GM19455 (cell line): ENCODE data around the gene ROBO2.
A peak's percentile ranks its signal among the peaks of the same experiment; 100 is the strongest.

ENCODE experiments used
- ATAC-seq: cut with Tn5 transposase; IDR thresholded peaks from one replicate; pipeline ENCODE4 v1.9.1; 2021; ENCODE audit not compliant: unreplicated experiment

Gene ROBO2

GRCh38 chr3:77248420-77248819 lies 208.5 kb downstream of the ROBO2 start:
- no peak for ATAC-seq

- no peak for ATAC-seq
Observed at GRCh38 chr3:77251136-77251535, 211.2 kb downstream of the ROBO2 start.

GRCh38 chr3:77254967-77255831 lies 215.3 kb downstream of the ROBO2 start:
- peak; percentile 71 for ATAC-seq

DNA sequence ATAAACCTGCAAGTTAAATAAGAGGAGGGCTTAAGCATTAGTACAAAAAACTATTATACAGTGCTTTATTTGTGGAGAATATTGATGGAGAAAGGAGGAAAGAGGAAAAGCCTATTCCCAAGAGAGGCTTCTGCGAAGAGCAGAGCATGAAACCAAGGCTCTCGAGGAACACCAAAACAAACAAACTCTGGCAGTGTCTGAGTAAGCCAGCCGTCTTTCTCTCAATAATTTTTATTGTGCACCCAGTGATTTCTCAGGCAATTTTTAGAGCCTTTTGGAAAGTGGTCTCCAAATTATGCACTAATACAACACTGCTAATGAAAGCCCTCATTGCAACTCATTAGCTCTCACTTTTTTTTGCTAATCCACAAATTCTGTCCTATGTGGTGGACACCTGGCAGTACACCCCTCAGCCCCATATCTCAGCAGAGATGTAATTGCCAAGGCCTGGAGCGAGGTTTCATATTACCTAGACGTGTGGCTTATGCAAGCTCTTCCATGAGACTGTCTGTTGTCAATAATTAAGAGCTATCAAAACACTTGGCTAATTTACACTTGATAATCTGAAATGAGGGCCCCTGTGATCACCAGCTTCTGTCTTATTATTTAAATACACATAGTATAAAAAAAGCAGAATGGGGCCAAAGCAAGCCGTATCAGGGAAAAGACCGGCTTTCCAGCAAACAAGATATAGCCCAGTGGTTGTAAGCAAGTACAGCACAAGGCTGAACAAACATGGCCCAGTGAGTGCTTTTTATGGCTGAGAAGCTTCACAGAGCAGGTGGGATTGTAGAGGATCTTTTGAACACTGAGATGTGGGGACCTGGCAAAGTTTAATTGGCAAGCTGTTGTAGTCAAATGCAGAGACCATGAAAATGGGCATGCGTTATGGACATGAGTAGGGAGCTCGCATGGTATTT lies 216.9 kb downstream of the ROBO2 start:
- ATAC-seq: no peak

GRCh38 chr3:77259694-77260093 lies 219.8 kb downstream of the ROBO2 start:
- no peak for ATAC-seq

DNA sequence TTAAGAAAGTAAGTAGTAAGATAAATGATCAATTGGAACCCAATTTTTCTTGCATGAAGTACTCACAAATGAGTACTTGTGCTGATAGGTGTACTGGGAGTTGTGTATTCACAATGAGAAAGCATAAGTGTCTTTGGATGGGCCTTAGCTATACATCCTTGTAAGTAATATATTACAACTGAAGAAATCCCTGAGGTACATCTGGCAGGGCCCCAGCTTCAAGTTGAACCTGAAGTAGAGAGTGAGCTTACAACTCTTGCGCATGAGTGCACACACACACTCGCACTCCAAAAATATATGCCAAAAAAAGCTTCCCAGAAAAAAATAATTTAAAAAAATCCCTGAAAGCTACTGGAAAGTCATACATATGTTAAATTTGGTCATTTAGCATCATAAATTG lies 222.5 kb downstream of the ROBO2 start:
- no peak for ATAC-seq

GRCh38 chr3:77267589-77267988 lies 227.7 kb downstream of the ROBO2 start:
- no peak for ATAC-seq

GRCh38 chr3:77271306-77271705 lies 231.4 kb downstream of the ROBO2 start:
- no peak for ATAC-seq

GRCh38 chr3:77271711-77272110 lies 231.8 kb downstream of the ROBO2 start:
- no peak for ATAC-seq

GRCh38 chr3:77279276-77279675 lies 239.4 kb downstream of the ROBO2 start:
- no peak for ATAC-seq

GRCh38 chr3:77281721-77282120 lies 241.8 kb downstream of the ROBO2 start:
- ATAC-seq: no peak

GRCh38 chr3:77283108-77283507 lies 243.2 kb downstream of the ROBO2 start:
- no peak for ATAC-seq

DNA sequence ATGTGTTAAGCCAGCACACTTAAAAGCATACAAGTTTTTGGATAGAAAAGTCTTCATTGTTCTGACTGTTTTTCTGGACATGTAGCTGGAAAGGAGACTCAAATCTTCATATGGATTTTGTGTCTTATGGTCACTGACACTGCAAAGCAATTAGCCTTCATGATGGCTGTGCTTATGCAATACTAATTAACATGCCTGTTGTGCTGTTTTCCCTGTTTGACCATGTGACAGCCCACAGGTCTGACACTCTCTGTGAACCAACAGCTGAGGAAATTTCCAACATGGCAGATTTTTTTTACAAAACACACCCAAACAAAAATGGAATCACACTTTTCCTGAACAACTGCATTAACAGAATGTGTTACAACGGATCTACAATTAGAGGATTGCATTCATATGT lies 248.4 kb downstream of the ROBO2 start:
- ATAC-seq: no peak

GRCh38 chr3:77296527-77296926 lies 256.6 kb downstream of the ROBO2 start:
- no peak for ATAC-seq

DNA sequence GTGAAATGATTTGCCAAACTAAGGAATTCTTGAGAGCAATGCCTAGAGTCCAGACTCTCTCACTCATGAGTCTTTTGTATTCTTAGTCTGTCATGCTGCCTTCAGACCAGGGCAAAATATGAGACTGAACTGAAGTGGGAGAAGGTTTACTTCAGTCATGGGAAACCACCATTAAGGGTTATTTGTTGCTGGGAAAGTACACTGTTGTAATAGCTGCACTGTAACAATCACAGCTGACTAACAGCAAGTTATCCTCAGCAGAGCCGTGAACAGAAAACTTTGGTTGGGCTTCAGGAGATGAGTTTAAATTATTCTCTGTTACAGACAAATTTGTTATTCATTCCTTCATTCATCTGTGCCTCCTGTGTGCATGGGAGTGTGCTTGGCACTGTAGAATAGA lies 258.5 kb downstream of the ROBO2 start:
- ATAC-seq: no peak

DNA sequence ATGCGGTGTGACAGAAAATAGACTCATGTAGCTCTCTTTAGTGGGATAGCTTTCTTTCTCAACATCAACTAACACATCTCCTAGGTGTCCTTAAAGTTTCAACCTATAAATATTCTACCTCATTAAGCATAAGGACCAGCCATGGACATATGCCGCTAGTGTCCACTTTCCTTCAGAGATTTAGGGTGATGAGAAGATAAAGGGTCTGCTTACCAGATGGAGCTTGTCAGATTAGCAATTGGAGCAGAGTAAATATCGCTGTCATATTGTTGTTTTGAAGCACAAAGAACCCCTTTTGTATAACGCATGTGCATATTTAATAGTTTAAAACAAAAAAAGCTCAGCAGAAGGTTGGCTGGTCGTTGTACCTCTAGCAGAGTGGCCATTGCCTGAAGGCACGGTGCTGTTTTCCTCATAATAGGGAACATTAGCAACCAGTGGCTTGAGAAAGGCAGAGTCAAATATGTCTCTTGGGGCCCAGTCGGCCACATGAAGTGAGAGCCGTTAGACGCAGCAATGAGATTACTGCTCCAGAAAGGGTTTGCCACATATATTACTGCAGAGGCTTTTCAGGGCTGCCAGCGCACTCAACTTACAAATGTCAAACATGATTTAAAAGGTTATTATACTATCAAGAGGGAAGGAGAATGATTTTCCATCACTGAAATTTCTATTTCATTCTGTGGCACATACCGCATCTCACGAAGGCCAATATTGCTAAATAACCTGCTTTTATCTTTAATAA lies 264.2 kb downstream of the ROBO2 start:
- no peak for ATAC-seq

DNA sequence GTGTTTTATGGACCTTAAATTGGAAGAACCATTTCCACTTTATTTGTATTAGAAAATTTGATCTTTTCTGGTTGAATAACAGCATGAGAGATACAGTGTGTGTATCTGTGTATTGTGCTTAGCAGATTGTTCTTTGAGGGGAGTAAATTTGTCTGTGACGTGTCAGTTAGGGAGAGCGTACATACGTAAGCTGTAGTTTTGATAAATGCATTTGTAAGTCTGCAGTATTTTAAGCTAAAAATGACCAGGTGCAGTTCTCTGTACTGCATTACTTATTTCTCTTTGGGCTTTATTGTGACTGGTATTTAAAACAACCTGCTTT lies 264.8 kb downstream of the ROBO2 start:
- ATAC-seq: no peak

- no peak for ATAC-seq
Observed at GRCh38 chr3:77309460-77309859, 269.6 kb downstream of the ROBO2 start.

DNA sequence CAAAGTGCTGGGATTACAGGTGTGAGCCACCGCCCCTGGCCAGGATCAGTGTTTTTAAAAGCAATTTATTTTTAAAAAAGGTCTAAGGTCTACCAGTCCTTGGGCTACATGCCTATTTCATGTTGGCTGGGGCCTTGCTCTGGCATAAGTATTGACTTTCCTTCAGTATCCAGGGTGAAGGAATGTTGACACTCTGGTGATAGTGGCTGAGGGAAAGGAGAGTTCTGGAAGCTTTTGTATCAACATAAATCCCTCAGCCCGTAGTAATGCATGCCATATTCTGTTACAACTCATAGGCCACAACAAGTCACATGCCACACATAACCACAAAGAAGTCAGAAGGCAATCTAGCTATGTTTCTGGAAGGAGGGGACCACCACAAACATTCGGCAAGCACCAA lies 273.9 kb downstream of the ROBO2 start:
- ATAC-seq: no peak

- ATAC-seq: no peak
Observed at GRCh38 chr3:77319711-77320110, 279.8 kb downstream of the ROBO2 start.

- no peak for ATAC-seq
Observed at GRCh38 chr3:77320514-77320913, 280.6 kb downstream of the ROBO2 start.
